Sigmoid colon (tissue), 7 donors: ENCODE data around the gene STK17B. TPM values are rescaled to one million over a fixed set of nuclear protein-coding genes. Genes with fewer than 3 reads are reported as not detected.

Source experiments
- DNase-seq: peaks from one replicate; pipeline ENCODE4 v3.0.0-alpha.2; 2019
- H3K27ac ChIP-seq, 4 donors: fragments of 200-600 bp; sonication (generic); one replicate each; pipeline ENCODE4 v1.5.1; 2016 to 2019; ENCODE audit warnings: mild to moderate bottlenecking in 1 of 4
- H3K27me3 ChIP-seq, 3 donors: fragments of 200-600 bp; sonication (generic); one replicate each; pipeline ENCODE4 v1.5.1; 2019; ENCODE audit warnings: mild to moderate bottlenecking in 1 of 3
- H3K36me3 ChIP-seq, 4 donors: fragments of 200-600 bp; sonication (generic); one replicate each; pipeline ENCODE4 v1.5.1; 2016 to 2019
- H3K4me1 ChIP-seq, 4 donors: fragments of 200-600 bp; sonication (generic); one replicate each; pipeline ENCODE4 v1.5.1; 2017 to 2019
- H3K4me3 ChIP-seq, 4 donors: fragments of 200-600 bp; sonication (generic); one replicate each; pipeline ENCODE4 v1.5.1; 2017 to 2019; ENCODE audit warnings: mild to moderate bottlenecking in 2 of 4, moderate library complexity in 1 of 4
- H3K9me3 ChIP-seq, 4 donors: fragments of 200-600 bp in 3 of 4; sonication (generic) in 3 of 4; one replicate each; pipeline versions ENCODE4 v1.5.1 to v1.6.1; 2013 to 2019
- CTCF ChIP-seq, 4 experiments: fragments of 450-650 bp in 3 of 4; fragments of 200-600 bp in 1 of 4; IDR thresholded peaks; one replicate each; pipeline ENCODE4 v1.5.1; 2016 to 2019; ENCODE audit warnings: antibody characterized with exemption in 4 of 4, mild to moderate bottlenecking in 3 of 4, moderate library complexity in 2 of 4
- EP300 ChIP-seq, 4 donors: sonication (generic); formaldehyde crosslinking; IDR thresholded peaks; one replicate each; pipeline ENCODE4 v1.6.1; 2017; ENCODE audit warnings: antibody characterized with exemption in 4 of 4
- POLR2A ChIP-seq, 2 donors: fragments of 450-650 bp; IDR thresholded peaks; one replicate each; pipeline ENCODE4 v1.6.1; 2016; ENCODE audit warnings: antibody characterized with exemption in 2 of 2, mild to moderate bottlenecking in 2 of 2, moderate library complexity in 2 of 2
- POLR2AphosphoS5 ChIP-seq, 4 donors: sonication (generic); formaldehyde crosslinking; IDR thresholded peaks; one replicate each; pipeline ENCODE4 v1.6.1; 2017; ENCODE audit warnings: antibody characterized with exemption in 4 of 4
- WGBS, 2 donors: extraction: QIAGEN DNeasy Blood & Tissue Kit; methylation state at CpG; one replicate each; pipeline ENCODE4 v1.1.7; 2013; 5-methylcytosine and 5-hydroxymethylcytosine counted together
- intact Hi-C: fragments of 100-400 bp; cut with DNase I; formaldehyde crosslinking; loops from one replicate; pipeline ENCODE4 v1.15.1; 2023
- polyA plus RNA-seq, 3 donors: library from polyadenylated mRNA; stranded (reverse); fragments of 200-250 nt; gene quantifications; one replicate each; pipeline ENCODE4 v1.2.3, GENCODE V29; 2013
- total RNA-seq, 4 donors: library from RNA; depleted of rRNA; stranded (reverse); fragments of >200 nt; gene quantifications; one replicate each; pipeline ENCODE4 v1.1.0, GENCODE V29; 2016
- donor health status: healthy with polysubstance abuse.
- donor health status: Bipolar disorder and iron deficiency.
- donor health status: healthy.

The STK17B gene
- total and polyA plus RNA-seq, 7 donors, result 9.0 to 30.7 (median 13.5) TPM

GRCh38 chr2:196142825-196143224 is 28.6 kb downstream of the STK17B start:
- no peaks in the 10 kb centered on the region for H3K9me3 ChIP-seq
- H3K4me3 ChIP-seq, result no peak overlapping the region
- DNase-seq, result no peak
- H3K36me3 ChIP-seq, result peaks cover 0 to 6% (median 0%) of the 10 kb centered on the region in 4 donors
- intact Hi-C loops, result no loop called here
- H3K27ac ChIP-seq, result no peak overlapping the region
- WGBS, 2 donors, result 72 to 88% methylated on average over 1 of the region's 1 CpG
- no peaks in the 10 kb centered on the region for H3K27me3 ChIP-seq
- no peaks in the 10 kb centered on the region for H3K4me1 ChIP-seq
- no peak for TF ChIP-seq POLR2A (IDR thresholded peaks at IDR 0.05)
- TF ChIP-seq EP300 (IDR thresholded peaks at IDR 0.05), result no peak
- TF ChIP-seq CTCF (IDR thresholded peaks at IDR 0.05), result no peak
- no peak for TF ChIP-seq POLR2AphosphoS5 (IDR thresholded peaks at IDR 0.05)

GRCh38 chr2:196140213-196140612 is 31.2 kb downstream of the STK17B start:
- intact Hi-C loops, result no loop called here
- Histone ChIP-seq H3K36me3 (peaks cover 0 to 14% (median 0%) of the 10 kb centered on the region in 4 donors), H3K4me1 (no peaks in the 10 kb centered on the region), H3K9me3 (no peaks in the 10 kb centered on the region), H3K4me3 (no peak overlapping the region), H3K27ac (no peak overlapping the region), H3K27me3 (no peaks in the 10 kb centered on the region)
- no peak for TF ChIP-seq POLR2AphosphoS5 (IDR thresholded peaks at IDR 0.05)
- no peak for TF ChIP-seq POLR2A (IDR thresholded peaks at IDR 0.05)
- DNase-seq, result no peak

GRCh38 chr2:196137271-196137670 is 34.1 kb downstream of the STK17B start:
- TF ChIP-seq POLR2AphosphoS5 (IDR thresholded peaks at IDR 0.05) (no peak), POLR2A (IDR thresholded peaks at IDR 0.05) (no peak), EP300 (IDR thresholded peaks at IDR 0.05) (no peak), CTCF (IDR thresholded peaks at IDR 0.05) (no peak)
- no peaks in the 10 kb centered on the region for H3K4me1 ChIP-seq

GRCh38 chr2:196136151-196136550 is 35.2 kb downstream of the STK17B start:
- Histone ChIP-seq H3K36me3 (peaks cover 0 to 11% (median 0%) of the 10 kb centered on the region in 4 donors), H3K9me3 (peaks cover 2 to 10% (median 8%) of the 10 kb centered on the region in 4 donors), H3K4me1 (no peaks in the 10 kb centered on the region), H3K27me3 (no peaks in the 10 kb centered on the region), H3K4me3 (no peak overlapping the region), H3K27ac (no peak overlapping the region)
- no peak for DNase-seq
- intact Hi-C loops, result no loop called here
- TF ChIP-seq EP300 (IDR thresholded peaks at IDR 0.05), result no peak
- TF ChIP-seq POLR2AphosphoS5 (IDR thresholded peaks at IDR 0.05), result no peak
- no peak for TF ChIP-seq POLR2A (IDR thresholded peaks at IDR 0.05)
- no peak for TF ChIP-seq CTCF (IDR thresholded peaks at IDR 0.05)
- 88 to 92% methylated on average over 7 of the region's 7 CpGs for WGBS, 2 donors

More at GRCh38 chr2:196137271-196137670, 34.1 kb downstream of the STK17B start:
- peaks cover 0 to 5% (median 2%) of the 10 kb centered on the region in 4 donors for H3K9me3 ChIP-seq
- intact Hi-C loops, result no loop called here
- no peak overlapping the region for H3K4me3 ChIP-seq
- H3K36me3 ChIP-seq, result peaks cover 0 to 14% (median 0%) of the 10 kb centered on the region in 4 donors
- no peak overlapping the region for H3K27ac ChIP-seq
- H3K27me3 ChIP-seq, result no peaks in the 10 kb centered on the region
- DNase-seq, result no peak
- 93 to 95% methylated on average over 2 of the region's 2 CpGs for WGBS, 2 donors

GRCh38 chr2:196131949-196132925 is 39.1 kb downstream of the STK17B start:
- no peak for TF ChIP-seq POLR2AphosphoS5 (IDR thresholded peaks at IDR 0.05)
- no peak for TF ChIP-seq EP300 (IDR thresholded peaks at IDR 0.05)
- TF ChIP-seq CTCF (IDR thresholded peaks at IDR 0.05), result no peak
- TF ChIP-seq POLR2A (IDR thresholded peaks at IDR 0.05), result no peak
- WGBS, 2 donors, result 75 to 86% methylated on average over 5 of the region's 5 CpGs
- intact Hi-C loops, result no loop called here
- H3K9me3 ChIP-seq, result peaks cover 10 to 19% (median 14%) of the 10 kb centered on the region in 4 donors
- no peaks in the 10 kb centered on the region for H3K27me3 ChIP-seq
- H3K36me3 ChIP-seq, result peaks cover 0 to 6% (median 0%) of the 10 kb centered on the region in 4 donors
- no peak overlapping the region for H3K27ac ChIP-seq
- no peak for DNase-seq
- H3K4me1 ChIP-seq, result no peaks in the 10 kb centered on the region
- H3K4me3 ChIP-seq, result no peak overlapping the region
